ENCODE results near the gene CFAP157. TPM values are rescaled to one million over a fixed set of nuclear protein-coding genes. Genes with fewer than 3 reads are reported as not detected.
A peak's percentile ranks its signal among the peaks of the same experiment; 100 is the strongest.

Gene CFAP157
- total and polyA plus RNA-seq, 2 of the 13 experiments (the other 11 are each of a cell fraction or from before 2014, with no cell fraction given), result 0.07 TPM; not detected in 1

DNA sequence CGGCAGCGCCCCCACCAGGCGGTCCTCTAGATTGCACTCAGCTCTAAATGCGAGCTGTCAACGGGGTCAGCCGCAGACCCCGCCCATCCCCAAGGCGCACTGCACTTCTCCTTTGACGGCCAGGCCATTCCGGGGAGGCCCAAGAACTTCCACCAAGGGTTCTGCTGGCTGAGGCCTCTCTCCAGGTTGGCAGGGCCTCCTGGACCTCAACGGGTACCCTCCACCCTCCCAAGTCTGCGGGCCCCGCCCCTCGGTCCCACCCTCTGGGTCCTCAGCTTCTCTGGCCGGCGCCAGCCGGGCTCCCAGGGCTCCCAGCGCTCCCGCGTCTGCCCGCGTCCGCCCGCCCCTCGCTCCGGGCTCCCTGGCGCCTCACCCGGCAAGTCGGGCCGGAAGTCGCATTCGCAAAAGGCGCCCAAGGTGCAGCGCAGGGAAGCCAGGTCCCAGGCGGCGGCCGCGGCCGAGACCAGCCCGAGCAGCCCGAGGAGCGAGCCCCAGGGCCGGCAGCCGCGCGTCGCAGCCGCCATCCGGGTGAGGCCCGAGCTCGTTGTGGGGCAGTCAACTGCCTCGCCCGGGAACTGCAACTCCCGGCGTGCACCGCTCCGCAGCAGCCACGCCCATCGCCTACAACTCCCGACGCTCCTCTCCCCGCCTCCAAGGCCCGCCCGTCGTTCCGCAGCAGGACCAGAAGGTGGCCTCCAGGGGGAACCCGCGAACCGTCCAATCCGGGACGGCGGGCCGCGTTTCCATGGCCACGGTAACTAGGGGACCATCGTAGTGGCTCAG is 28.1 kb downstream of the CFAP157 start, which contains the start of gene TOR2A (continued):
- no peak for TF ChIP-seq ZNF235 (CRISPR knock-in tag; IDR thresholded peaks at IDR 0.05; ENCODE audit: borderline replicate concordance)
- TF ChIP-seq TBL1XR1 (IDR thresholded peaks at IDR 0.05; ENCODE audit: borderline replicate concordance, low read length, partially characterized antibody), result no peak
- TF ChIP-seq GATA4 (IDR thresholded peaks at IDR 0.05; ENCODE audit: borderline replicate concordance, low read depth), result no peak
- TF ChIP-seq, protein P1, sequence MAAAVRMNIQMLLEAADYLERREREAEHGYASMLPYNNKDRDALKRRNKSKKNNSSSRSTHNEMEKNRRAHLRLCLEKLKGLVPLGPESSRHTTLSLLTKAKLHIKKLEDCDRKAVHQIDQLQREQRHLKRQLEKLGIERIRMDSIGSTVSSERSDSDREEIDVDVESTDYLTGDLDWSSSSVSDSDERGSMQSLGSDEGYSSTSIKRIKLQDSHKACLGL (CRISPR knock-in tag; IDR thresholded peaks at IDR 0.05), result peak; percentile 50; the same call in 1 of the 2 replicates
- no peak for TF ChIP-seq ZNF672 (CRISPR knock-in tag; IDR thresholded peaks at IDR 0.05)
- TF ChIP-seq ZNF780A (CRISPR knock-in tag; IDR thresholded peaks at IDR 0.05), result no peak
- peak; percentile 65 for TF ChIP-seq SMC3 (IDR thresholded peaks at IDR 0.05; ENCODE audit: low read length)
- TF ChIP-seq ZNF790 (CRISPR knock-in tag; IDR thresholded peaks at IDR 0.05; ENCODE audit: borderline replicate concordance), result no peak
- no peak for TF ChIP-seq ZNF629 (CRISPR knock-in tag; conservative IDR thresholded peaks at IDR 0.05)
- no peak for TF ChIP-seq ZNF160 (CRISPR knock-in tag; IDR thresholded peaks at IDR 0.05)
- 0 out of 2 replicates have a peak, but pooled peaks have one; percentile 27 for TF ChIP-seq DR1 (CRISPR knock-in tag; IDR thresholded peaks at IDR 0.05)
- peak; percentile 80 for TF ChIP-seq YY1 (IDR thresholded peaks at IDR 0.05; ENCODE audit: insufficient read depth, insufficient replicate concordance, low read depth, low read length)
- TF ChIP-seq THAP11 (CRISPR knock-in tag; IDR thresholded peaks at IDR 0.05), result peak; percentile 99
- TF ChIP-seq SATB2 (CRISPR knock-in tag; IDR thresholded peaks at IDR 0.05), result no peak
- TF ChIP-seq ZNF24 (IDR thresholded peaks at IDR 0.05), result no peak
- TF ChIP-seq, protein P2, sequence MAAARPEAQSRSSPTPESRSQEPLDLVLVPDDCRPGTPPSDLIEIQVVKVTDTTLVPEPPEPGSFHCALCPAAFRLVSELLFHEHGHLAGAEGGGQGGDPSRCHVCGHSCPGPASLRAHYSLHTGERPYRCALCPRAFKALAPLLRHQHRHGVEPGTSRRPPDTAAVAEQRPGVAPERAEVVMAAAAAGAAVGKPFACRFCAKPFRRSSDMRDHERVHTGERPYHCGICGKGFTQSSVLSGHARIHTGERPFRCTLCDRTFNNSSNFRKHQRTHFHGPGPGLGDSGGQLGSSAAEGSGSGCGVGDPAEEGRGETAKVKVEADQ (CRISPR knock-in tag; IDR thresholded peaks at IDR 0.05; ENCODE audit: borderline replicate concordance), result no peak
- TF ChIP-seq, protein P3, sequence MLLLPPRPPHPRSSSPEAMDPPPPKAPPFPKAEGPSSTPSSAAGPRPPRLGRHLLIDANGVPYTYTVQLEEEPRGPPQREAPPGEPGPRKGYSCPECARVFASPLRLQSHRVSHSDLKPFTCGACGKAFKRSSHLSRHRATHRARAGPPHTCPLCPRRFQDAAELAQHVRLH (CRISPR knock-in tag; IDR thresholded peaks at IDR 0.05; ENCODE audit: borderline replicate concordance, low read depth), result 0 out of 2 replicates have a peak, but pooled peaks have one; percentile 54
- 0 out of 2 replicates have a peak, but pooled peaks have one; percentile 36 for TF ChIP-seq ZNF709 (CRISPR knock-in tag; IDR thresholded peaks at IDR 0.05)
- TF ChIP-seq, protein P4, sequence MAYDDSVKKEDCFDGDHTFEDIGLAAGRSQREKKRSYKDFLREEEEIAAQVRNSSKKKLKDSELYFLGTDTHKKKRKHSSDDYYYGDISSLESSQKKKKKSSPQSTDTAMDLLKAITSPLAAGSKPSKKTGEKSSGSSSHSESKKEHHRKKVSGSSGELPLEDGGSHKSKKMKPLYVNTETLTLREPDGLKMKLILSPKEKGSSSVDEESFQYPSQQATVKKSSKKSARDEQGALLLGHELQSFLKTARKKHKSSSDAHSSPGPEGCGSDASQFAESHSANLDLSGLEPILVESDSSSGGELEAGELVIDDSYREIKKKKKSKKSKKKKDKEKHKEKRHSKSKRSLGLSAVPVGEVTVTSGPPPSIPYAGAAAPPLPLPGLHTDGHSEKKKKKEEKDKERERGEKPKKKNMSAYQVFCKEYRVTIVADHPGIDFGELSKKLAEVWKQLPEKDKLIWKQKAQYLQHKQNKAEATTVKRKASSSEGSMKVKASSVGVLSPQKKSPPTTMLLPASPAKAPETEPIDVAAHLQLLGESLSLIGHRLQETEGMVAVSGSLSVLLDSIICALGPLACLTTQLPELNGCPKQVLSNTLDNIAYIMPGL (CRISPR knock-in tag; IDR thresholded peaks at IDR 0.05; ENCODE audit: borderline replicate concordance in 1 of 2, low read depth in 1 of 2), result peak; percentile 63 to 96
- TF ChIP-seq, protein P5, sequence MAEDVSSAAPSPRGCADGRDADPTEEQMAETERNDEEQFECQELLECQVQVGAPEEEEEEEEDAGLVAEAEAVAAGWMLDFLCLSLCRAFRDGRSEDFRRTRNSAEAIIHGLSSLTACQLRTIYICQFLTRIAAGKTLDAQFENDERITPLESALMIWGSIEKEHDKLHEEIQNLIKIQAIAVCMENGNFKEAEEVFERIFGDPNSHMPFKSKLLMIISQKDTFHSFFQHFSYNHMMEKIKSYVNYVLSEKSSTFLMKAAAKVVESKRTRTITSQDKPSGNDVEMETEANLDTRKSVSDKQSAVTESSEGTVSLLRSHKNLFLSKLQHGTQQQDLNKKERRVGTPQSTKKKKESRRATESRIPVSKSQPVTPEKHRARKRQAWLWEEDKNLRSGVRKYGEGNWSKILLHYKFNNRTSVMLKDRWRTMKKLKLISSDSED (CRISPR knock-in tag; IDR thresholded peaks at IDR 0.05), result no peak
- TF ChIP-seq CCDC6 (CRISPR knock-in tag; IDR thresholded peaks at IDR 0.05), result 0 out of 2 replicates have a peak, but pooled peaks have one; percentile 30
- TF ChIP-seq REL (CRISPR knock-in tag; conservative IDR thresholded peaks at IDR 0.05), result no peak
- TF ChIP-seq, protein P6, sequence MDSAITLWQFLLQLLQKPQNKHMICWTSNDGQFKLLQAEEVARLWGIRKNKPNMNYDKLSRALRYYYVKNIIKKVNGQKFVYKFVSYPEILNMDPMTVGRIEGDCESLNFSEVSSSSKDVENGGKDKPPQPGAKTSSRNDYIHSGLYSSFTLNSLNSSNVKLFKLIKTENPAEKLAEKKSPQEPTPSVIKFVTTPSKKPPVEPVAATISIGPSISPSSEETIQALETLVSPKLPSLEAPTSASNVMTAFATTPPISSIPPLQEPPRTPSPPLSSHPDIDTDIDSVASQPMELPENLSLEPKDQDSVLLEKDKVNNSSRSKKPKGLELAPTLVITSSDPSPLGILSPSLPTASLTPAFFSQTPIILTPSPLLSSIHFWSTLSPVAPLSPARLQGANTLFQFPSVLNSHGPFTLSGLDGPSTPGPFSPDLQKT (CRISPR knock-in tag; IDR thresholded peaks at IDR 0.05; ENCODE audit: borderline replicate concordance), result no peak
- no peak for TF ChIP-seq PRPF4 (IDR thresholded peaks at IDR 0.05; ENCODE audit: low read depth, low read length, poor library complexity, severe bottlenecking)
